Stimulated activated CD8-positive, alpha-beta memory T cell treated with anti-CD3 and anti-CD28 coated beads, Interleukin-12 subunit alpha, Interleukin-12 subunit beta, amount 100 ng/mL, for 4 hours (primary cell): ENCODE data around the gene MRLN.

Experiments
- DNase-seq: peaks from one replicate; pipeline ENCODE4 v3.0.0-alpha.2; 2020; ENCODE audit warnings: low read depth

The MRLN gene

GRCh38 chr10:59705931-59706330 lies 47.3 kb downstream of the MRLN start:
- DNase-seq: no peak

DNA sequence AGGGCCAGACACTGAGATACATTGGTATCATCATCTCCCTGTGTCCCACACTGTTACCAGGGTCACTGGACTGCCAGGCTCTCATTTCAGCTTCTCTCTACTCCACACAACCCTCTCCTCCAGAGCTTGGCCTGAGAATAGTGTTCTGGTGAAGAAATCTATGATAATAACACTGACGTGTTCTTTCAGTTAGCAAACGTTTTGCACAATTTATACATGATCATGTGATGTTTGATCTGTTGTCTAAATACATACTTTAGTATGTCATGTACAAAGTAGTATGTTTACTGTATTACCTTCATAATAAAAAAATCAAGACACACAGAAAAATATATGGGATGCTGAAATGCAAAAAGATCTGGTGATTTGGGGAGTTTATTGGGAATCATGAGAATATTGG lies 48.6 kb downstream of the MRLN start:
- no peak for DNase-seq

DNA sequence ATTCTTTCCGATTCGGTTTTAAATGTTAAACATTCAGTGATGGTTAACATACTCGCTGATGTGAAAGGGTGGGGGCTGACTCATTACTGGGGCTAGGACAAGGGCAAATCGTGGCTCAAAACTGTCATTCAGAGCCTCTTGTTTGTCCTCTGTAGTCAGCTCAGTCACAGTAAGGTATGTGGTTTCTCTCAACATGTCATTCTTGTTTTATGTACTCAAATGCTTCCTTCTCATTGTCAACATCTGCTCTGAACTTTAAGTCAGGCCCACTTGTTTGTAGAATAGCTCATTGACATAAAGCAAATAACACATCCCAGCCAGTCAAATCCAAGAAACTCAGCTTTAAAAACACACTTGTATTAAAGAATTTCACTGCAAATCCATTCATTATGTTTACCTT lies 50.9 kb downstream of the MRLN start:
- no peak for DNase-seq

DNA sequence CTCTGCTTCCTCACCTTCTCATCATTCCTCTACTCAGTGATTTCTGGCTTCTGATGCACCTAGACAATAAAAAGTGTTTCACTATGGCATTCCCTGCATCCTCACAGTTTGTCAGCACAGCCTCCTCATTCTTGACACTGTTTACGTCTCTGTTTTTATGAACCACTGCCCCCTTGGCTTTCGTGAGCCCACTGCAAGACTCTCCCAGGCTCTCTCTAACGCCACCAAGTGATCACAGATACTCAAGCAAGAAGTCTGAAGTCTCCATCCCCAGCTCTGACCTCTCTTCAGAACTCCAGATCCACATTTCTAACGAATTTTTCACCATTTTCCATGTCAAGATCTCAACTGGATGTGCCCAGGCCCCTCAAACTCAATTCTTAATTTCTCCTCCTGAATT lies 52.5 kb downstream of the MRLN start:
- DNase-seq: no peak

DNA sequence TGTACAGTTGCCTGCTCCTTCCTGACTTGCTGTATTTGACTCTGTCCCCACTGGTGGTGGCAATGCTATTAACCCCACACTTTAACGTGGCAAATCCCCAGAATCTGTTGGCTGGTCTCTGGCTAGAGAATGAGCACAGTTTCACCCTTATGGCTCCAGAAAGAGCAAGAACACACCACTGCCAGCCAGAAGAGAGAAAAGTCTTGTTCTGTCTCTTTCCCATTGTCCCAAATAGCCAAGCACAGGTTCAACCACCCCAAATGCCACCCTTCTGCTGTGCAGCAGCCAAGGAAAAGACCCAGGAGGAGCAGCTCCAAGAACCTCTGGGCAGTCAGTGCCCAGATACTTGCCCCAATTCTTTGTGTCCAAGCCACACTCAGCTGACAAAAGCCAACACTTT lies 54.9 kb downstream of the MRLN start:
- no peak for DNase-seq

GRCh38 chr10:59695637-59696036 lies 57.6 kb downstream of the MRLN start:
- DNase-seq: no peak

GRCh38 chr10:59694936-59695335 lies 58.3 kb downstream of the MRLN start:
- DNase-seq: no peak

DNA sequence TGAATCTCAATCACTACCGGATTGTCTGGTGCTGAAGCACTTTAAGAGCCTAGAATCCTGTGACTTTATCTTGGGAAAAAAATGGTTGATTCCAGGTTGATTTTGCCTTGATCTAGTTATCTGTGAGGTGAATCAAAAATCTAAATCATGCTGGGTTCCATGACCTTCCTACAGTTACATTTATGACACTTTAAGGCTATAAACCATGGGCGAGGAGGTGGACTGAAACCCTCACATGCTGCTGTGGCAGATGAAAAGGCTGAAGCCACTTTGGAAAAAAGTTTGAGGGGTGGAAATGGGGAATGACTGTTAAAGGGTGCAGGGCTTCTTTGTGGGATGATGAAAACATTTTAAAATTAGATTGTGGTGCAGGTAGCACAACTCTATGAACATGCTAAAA lies 61.1 kb downstream of the MRLN start:
- DNase-seq: no peak

DNA sequence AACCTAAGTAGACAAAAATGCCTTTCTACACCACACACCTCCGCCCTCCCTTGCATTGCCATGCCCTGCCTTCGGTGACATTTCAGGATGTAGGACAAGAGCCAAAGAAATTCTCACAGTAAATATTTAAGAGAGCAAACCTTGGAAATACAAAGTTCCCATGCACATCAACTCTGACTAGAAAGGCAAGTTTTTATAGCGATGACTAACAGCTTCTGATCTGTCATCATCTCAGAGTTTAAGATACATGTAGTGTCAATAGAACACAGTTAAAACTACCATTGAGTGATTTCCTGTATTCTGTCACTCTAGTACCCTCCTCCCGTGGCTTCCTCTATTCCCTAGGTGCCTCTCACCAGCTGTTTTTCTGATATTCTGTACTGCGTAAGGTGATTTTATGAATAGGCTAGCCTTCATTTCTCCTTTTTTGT lies 64.3 kb downstream of the MRLN start:
- no peak for DNase-seq

GRCh38 chr10:59687657-59688056 lies 65.6 kb downstream of the MRLN start:
- DNase-seq: no peak
